Measurements from ENCODE around the gene AAK1. TPM values are rescaled to one million over a fixed set of nuclear protein-coding genes. Genes with fewer than 3 reads are reported as not detected.

Gene AAK1
- total and polyA plus RNA-seq, 12 donors: 26.2 to 106 (median 68.5) TPM

- Histone ChIP-seq H3K36me3 (replicated peaks in 1 of 2) (no peaks in the 10 kb centered on the region), H3K27me3 (no peaks in the 10 kb centered on the region), H3K27ac (no peak overlapping the region), H3K9me3 (replicated peaks in 1 of 3) (no peaks in the 10 kb centered on the region), H3K4me1 (replicated peaks in 1 of 2) (peaks cover 12 to 61% of the 10 kb centered on the region in 2 donors), H3K4me3 (no peak overlapping the region)
- 67 to 92% (median 84%) methylated on average over 3 of the region's 3 CpGs for WGBS, 4 donors
- TF ChIP-seq POLR2A (IDR thresholded peaks at IDR 0.05) (no peak), CTCF (IDR thresholded peaks at IDR 0.05) (no peak)
- intact Hi-C loops (cut with DNase I): no loop called here
- no peak for DNase-seq
These were observed 5.6 kb downstream of the AAK1 start for GRCh38 chr2:69637923-69638322.

- Histone ChIP-seq H3K9me3 (replicated peaks in 1 of 3) (no peaks in the 10 kb centered on the region), H3K36me3 (replicated peaks in 1 of 2) (no peaks in the 10 kb centered on the region), H3K27me3 (no peaks in the 10 kb centered on the region), H3K4me3 (no peak overlapping the region), H3K4me1 (replicated peaks in 1 of 2) (peaks cover 11 to 61% of the 10 kb centered on the region in 2 donors), H3K27ac (no peak overlapping the region)
- 56 to 75% (median 59%) methylated on average over 2 of the region's 2 CpGs for WGBS, 4 donors
- DNase-seq: no peak
- intact Hi-C loops (cut with DNase I): no loop called here
- TF ChIP-seq CTCF (IDR thresholded peaks at IDR 0.05) (no peak), POLR2A (IDR thresholded peaks at IDR 0.05) (no peak)
These were observed 7.1 kb downstream of the AAK1 start for GRCh38 chr2:69636395-69636794.

GRCh38 chr2:69635432-69635831, 8.1 kb downstream of the AAK1 start:
- Histone ChIP-seq H3K36me3 (replicated peaks in 1 of 2) (no peaks in the 10 kb centered on the region), H3K4me1 (replicated peaks in 1 of 2) (peaks cover 17 to 61% of the 10 kb centered on the region in 2 donors), H3K27me3 (no peaks in the 10 kb centered on the region), H3K9me3 (replicated peaks in 1 of 3) (no peaks in the 10 kb centered on the region), H3K4me3 (no peak overlapping the region), H3K27ac (no peak overlapping the region)
- no peak for DNase-seq
- 82 to 92% (median 88%) methylated on average over 3 of the region's 3 CpGs for WGBS, 4 donors
- TF ChIP-seq CTCF (IDR thresholded peaks at IDR 0.05) (no peak), POLR2A (IDR thresholded peaks at IDR 0.05) (no peak)
- intact Hi-C loops (cut with DNase I): no loop called here

GRCh38 chr2:69634196-69634821, 9.2 kb downstream of the AAK1 start:
- H3K4me1 ChIP-seq (replicated peaks in 1 of 2): peaks cover 19 to 56% of the 10 kb centered on the region in 2 donors
- no peak for DNase-seq
- no peaks in the 10 kb centered on the region for H3K36me3 ChIP-seq (replicated peaks in 1 of 2)
- H3K4me3 ChIP-seq: no peak overlapping the region
- no peak overlapping the region for H3K27ac ChIP-seq
- 80 to 91% (median 84%) methylated on average over 4 of the region's 4 CpGs for WGBS, 4 donors
- intact Hi-C loops (cut with DNase I): no loop called here
- no peaks in the 10 kb centered on the region for H3K9me3 ChIP-seq (replicated peaks in 1 of 3)
- no peak for TF ChIP-seq POLR2A (IDR thresholded peaks at IDR 0.05)
- no peak for TF ChIP-seq CTCF (IDR thresholded peaks at IDR 0.05)
- no peaks in the 10 kb centered on the region for H3K27me3 ChIP-seq

Data from adrenal gland (tissue), 12 donors.